GM19240 (cell line): Measurements from ENCODE around the gene KCTD8.

Experiments used
- DNase-seq: peaks from one replicate; pipeline ENCODE4 v3.0.0; 2011; ENCODE audit warnings: low spot score; ENCODE audit not compliant: insufficient read length

Gene KCTD8

GRCh38 chr4:44448521-44449461, at the start of gene KCTD8:
TSS of gene KCTD8 (minus strand) at chr4:44448809.
- DNase-seq, result peak; percentile 38

GRCh38 chr4:44494810-44495701, 46.4 kb upstream of the KCTD8 start:
- no peak for DNase-seq

- DNase-seq, result no peak
Measured at GRCh38 chr4:44493924-44494323, 45.3 kb upstream of the KCTD8 start.

- DNase-seq, result no peak
Measured at GRCh38 chr4:44487341-44487740, 38.7 kb upstream of the KCTD8 start.

DNA sequence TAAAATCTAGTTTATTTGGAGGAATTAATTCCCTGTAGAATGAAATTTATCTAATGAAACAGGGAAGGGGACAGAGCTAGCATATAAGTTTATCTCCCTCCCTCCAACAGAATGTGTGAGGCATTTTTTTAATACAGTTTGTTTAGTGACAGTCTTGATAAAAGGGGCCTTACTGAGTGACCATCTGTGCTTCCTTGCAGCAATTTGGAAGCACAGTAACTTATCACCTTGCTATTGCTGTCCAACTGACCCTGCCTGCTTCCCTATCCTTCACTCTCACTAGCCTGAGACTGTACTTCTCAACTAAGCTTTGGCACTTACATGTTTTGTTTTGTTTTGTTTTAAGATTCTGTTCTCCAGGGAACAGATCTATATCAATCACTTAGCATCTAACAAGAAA, 31.1 kb upstream of the KCTD8 start:
- no peak for DNase-seq

- DNase-seq, result no peak
Measured at GRCh38 chr4:44462259-44462658, 13.7 kb upstream of the KCTD8 start.

- DNase-seq, result no peak
Measured at GRCh38 chr4:44447563-44448504, 775 bp downstream of the KCTD8 start.

DNA sequence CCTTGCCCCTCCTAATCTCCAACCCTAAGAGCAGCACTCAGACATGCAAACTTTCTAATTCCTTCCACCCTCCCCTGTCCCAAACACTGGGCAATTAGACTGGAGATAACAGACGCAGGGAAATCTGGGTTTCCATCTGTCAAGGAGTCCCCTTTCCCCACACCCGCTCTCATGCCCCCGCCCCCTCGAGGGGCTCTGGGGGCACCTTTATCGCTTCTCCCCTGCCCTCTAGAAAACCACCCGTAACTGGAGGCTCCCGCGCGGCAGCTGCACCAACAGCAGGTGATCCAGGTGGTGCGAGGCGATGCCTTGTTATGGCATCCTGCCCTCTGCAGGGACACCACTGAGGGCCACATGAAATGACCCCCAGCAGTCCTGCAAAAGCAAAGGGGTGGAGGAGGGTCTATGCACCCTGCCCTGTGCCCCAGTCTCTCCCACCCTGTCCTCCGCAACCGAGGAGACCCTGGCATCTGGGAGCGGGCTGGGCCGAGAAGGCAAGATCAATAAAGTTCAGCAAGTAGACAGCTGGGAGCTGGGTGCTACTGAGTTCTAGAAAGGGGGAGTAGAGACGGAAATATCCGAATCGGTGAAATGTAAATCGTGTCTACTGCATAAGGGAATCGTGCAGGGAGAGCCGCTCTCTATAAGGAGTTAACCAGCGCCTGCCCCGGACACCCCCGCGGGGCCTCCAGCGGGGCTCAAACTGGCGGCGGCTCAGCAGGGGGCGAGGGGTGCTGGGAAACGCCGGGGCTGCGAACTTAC, 1.6 kb downstream of the KCTD8 start:
- no peak for DNase-seq

DNA sequence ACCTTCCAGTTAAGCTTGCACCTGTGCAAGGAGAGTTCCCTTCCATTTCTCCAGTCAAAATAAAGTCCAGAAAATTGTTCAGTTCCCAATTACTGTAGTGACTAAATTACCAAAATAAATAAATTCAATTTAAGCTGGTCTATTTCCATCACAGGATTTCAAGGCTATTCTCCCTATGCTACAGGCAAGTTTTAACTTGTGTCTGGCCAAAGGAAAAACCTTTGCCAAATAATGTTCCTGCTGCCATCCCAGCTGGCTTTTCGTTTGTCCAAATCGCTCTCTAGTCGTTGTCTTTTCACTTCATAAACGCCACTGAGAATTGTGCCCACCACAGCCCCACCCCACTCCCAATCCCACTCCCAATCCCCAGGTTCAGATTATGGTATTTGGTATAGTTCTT, 2.4 kb downstream of the KCTD8 start:
- DNase-seq, result no peak

DNA sequence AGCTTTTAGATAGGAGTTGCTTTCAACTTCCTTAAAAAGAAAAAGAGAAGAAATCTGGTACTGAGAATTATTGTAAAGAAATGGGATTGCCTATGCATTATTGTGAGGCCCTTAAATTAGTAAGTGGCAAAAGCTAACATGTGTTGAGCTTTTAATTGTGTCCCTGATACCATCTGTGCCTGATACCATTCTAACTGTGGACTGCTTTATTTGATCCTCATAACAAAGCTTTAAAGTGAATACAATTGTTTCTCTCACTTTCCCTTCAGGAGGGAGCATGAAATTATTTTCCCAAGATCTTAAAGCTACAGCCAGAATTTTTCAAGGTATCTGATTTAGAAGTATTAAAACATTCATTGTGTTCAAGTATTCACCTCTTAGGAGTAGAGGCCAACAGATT, 9.9 kb downstream of the KCTD8 start:
- DNase-seq, result no peak

DNA sequence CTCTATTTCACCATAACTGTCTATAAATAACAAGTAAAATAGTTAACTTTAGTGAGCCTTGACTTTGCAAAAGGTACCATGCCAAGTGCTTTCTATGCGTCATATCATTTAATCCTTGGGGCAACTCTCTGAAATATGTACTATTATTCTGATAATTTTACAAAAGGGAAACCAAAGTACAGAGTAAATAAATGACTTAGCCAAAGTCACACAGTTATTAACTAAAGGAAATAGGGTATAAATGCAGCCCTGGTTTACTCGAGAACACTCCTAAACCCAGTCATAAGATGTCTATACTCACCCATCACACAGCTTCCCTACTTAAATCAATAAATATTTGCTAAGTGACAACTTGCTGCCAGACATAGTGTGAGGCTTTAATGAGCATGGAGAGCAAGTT, 14.4 kb downstream of the KCTD8 start:
- DNase-seq, result no peak

- DNase-seq, result no peak
Measured at GRCh38 chr4:44425614-44426208, 22.9 kb downstream of the KCTD8 start.

- DNase-seq, result no peak
Measured at GRCh38 chr4:44422912-44423311, 25.7 kb downstream of the KCTD8 start.

DNA sequence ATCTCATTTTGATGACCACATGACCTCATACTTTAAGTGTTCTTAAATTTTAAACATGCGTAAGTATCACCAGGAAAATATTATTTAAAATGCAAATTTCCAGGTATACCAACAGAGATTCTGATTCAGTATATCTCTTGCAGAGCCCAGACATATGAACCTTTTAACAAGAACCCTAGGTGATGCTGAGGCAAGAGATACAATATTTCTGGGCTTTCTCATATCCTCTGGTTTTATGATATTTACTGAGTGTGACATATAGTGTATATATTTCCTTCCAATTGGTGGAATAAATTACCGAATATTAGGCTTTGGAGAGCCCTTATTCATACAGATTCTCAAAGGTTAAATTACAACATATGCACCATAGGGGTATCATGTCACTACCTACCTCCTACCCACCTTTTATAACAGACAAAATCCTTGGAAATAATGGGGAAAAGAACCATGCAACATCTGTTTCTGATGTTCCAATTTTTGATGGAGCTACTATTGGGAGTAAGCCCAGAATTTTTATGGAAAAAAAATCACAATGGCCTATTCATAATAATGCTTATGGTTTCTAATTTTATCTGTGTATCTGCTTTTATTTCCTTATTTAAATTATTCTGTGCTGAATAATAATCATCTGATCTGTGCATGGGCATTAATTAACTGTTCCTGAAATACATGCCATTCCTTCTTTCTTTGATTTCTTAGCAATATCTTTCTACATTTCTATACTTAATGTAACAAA, 27.1 kb downstream of the KCTD8 start:
- no peak for DNase-seq

- DNase-seq, result no peak
Measured at GRCh38 chr4:44415251-44415650, 33.4 kb downstream of the KCTD8 start.

- DNase-seq, result no peak
Measured at GRCh38 chr4:44368413-44369167, 80.0 kb downstream of the KCTD8 start.

- DNase-seq, result no peak
Measured at GRCh38 chr4:44354172-44354571, 94.4 kb downstream of the KCTD8 start.

DNA sequence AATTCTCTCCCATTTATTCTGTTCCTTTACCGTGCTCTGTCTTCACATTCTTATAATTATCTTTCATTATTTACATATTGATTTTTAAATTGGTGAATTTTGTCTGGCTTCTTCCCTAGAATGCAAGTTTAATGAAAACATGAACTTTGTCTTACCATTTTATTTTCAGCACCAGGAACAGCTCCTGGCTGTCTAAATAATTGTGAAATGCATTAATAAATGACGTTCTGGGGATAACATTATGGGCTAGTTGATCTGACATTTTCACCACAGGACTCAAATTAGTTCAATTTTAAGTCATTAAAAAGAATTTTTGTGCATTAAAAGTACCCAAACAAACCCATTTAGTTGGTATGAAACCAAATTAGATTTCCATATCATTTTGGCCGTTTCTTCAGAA, 97.5 kb downstream of the KCTD8 start:
- DNase-seq, result no peak

- DNase-seq, result no peak
Measured at GRCh38 chr4:44342800-44343199, 105.8 kb downstream of the KCTD8 start.
